ENCODE measurements around the gene CNTLN.

CNTLN gene

GRCh38 chr9:17402309-17402708 lies 267.5 kb downstream of the CNTLN start:
- H3K4me3 ChIP-seq (ENCODE audit: low read depth, low read length): no peak overlapping the region
- TF ChIP-seq CTCF (conservative IDR thresholded peaks at IDR 0.05; ENCODE audit: low read depth, low read length): peak; percentile 31
- peak; percentile 70 for DNase-seq (ENCODE audit: low read depth)

- no peak for TF ChIP-seq CTCF (conservative IDR thresholded peaks at IDR 0.05; ENCODE audit: low read depth, low read length)
- H3K4me3 ChIP-seq (ENCODE audit: low read depth, low read length): no peak overlapping the region
- DNase-seq (ENCODE audit: low read depth): no peak
Measured at GRCh38 chr9:17403539-17403938, 268.7 kb downstream of the CNTLN start.

GRCh38 chr9:17414986-17415385 lies 280.1 kb downstream of the CNTLN start:
- no peak for DNase-seq (ENCODE audit: low read depth)
- no peak for TF ChIP-seq CTCF (conservative IDR thresholded peaks at IDR 0.05; ENCODE audit: low read depth, low read length)
- H3K4me3 ChIP-seq (ENCODE audit: low read depth, low read length): no peak overlapping the region

- H3K4me3 ChIP-seq (ENCODE audit: low read depth, low read length): no peak overlapping the region
- TF ChIP-seq CTCF (conservative IDR thresholded peaks at IDR 0.05; ENCODE audit: low read depth, low read length): no peak
- peak; percentile 24 for DNase-seq (ENCODE audit: low read depth)
Measured at GRCh38 chr9:17422994-17423680, 288.3 kb downstream of the CNTLN start.

- H3K4me3 ChIP-seq (ENCODE audit: low read depth, low read length): no peak overlapping the region
- DNase-seq (ENCODE audit: low read depth): no peak
- no peak for TF ChIP-seq CTCF (conservative IDR thresholded peaks at IDR 0.05; ENCODE audit: low read depth, low read length)
Measured at GRCh38 chr9:17423681-17424011, 288.8 kb downstream of the CNTLN start.

- no peak for DNase-seq (ENCODE audit: low read depth)
- TF ChIP-seq CTCF (conservative IDR thresholded peaks at IDR 0.05; ENCODE audit: low read depth, low read length): no peak
Measured at GRCh38 chr9:17425384-17425783, 290.5 kb downstream of the CNTLN start.

GRCh38 chr9:17433526-17433925 lies 298.7 kb downstream of the CNTLN start:
- TF ChIP-seq CTCF (conservative IDR thresholded peaks at IDR 0.05; ENCODE audit: low read depth, low read length): no peak
- DNase-seq (ENCODE audit: low read depth): no peak
- no peak overlapping the region for H3K4me3 ChIP-seq (ENCODE audit: low read depth, low read length)

More at GRCh38 chr9:17425384-17425783, 290.5 kb downstream of the CNTLN start:
- H3K4me3 ChIP-seq (ENCODE audit: low read depth, low read length): no peak overlapping the region

Data from choroid plexus epithelial cell (primary cell).